Fibroblast of lung (primary cell): ENCODE results near the gene RNU6-9.

Source experiments
- CTCF ChIP-seq, 2 donors: IDR thresholded peaks in 1 of 2; conservative IDR thresholded peaks in 1 of 2; 1 replicate in 1 of 2; 2 replicates in 1 of 2; pipeline ENCODE4 v1.5.1; 2011 to 2012; ENCODE audit warnings: low read length in 2 of 2, control low read depth in 1 of 2, inconsistent platforms in 1 of 2, low read depth in 1 of 2, mild to moderate bottlenecking in 1 of 2
- EZH2 ChIP-seq: IDR thresholded peaks from 2 replicates; pipeline ENCODE4 v1.5.1; 2012; ENCODE audit warnings: low read length, control low read depth, mild to moderate bottlenecking; ENCODE audit errors: missing control alignments

GRCh38 chr19:903266-903797, 10.0 kb downstream of the RNU6-9 start:
- TF ChIP-seq EZH2 (no peak), CTCF (conservative IDR thresholded peaks at IDR 0.05 in 1 of 2, IDR thresholded peaks at IDR 0.05 in 1 of 2; ENCODE audit: low read depth in 1 of 2, low read length in 2 of 2) (no peak)
